Activated effector memory CD4-positive, alpha-beta T cell treated with anti-CD3 and anti-CD28 coated beads, Interleukin-2, amount 50 U/mL, for 16 hours (primary cell): Measurements from ENCODE around the gene CDH8.
"Not testable (repeated sequence)": the region's sequence is repeated elsewhere in the genome, so short reads cannot be mapped to it uniquely, and the experiment has no call there.

Source experiments
- DNase-seq: peaks from one replicate; pipeline ENCODE4 v3.0.0-alpha.2; 2020

The CDH8 gene

DNA sequence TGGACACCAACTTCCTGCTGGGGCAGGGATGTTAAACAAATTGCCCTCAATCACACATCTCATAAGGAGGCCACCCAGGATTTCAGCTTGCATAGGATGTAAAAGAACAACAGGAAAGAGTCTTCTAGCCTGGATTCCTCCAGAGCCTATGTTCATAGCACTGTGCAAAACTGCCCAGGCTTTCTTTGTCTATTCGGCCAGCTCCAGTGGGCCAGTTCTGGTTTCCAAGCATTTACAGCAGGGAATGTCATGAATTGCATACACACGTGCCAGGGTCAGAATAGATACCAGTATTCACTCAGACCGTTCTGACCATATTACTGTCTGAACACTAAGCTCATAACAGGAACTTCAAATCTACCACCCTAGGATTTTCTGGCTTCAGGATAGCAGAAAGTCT lies 273.2 kb downstream of the CDH8 start:
- DNase-seq: no peak

GRCh38 chr16:61730997-61731396 lies 305.2 kb downstream of the CDH8 start:
- DNase-seq: no peak

GRCh38 chr16:61726701-61727100 lies 309.5 kb downstream of the CDH8 start:
- DNase-seq: no peak

GRCh38 chr16:61726125-61726524 lies 310.1 kb downstream of the CDH8 start:
- no peak for DNase-seq

- DNase-seq: no peak
Observed at GRCh38 chr16:61721544-61721943, 314.7 kb downstream of the CDH8 start.

- DNase-seq: no peak
Observed at GRCh38 chr16:61715393-61715792, 320.8 kb downstream of the CDH8 start.

GRCh38 chr16:61713787-61714186 lies 322.5 kb downstream of the CDH8 start:
- no peak for DNase-seq

DNA sequence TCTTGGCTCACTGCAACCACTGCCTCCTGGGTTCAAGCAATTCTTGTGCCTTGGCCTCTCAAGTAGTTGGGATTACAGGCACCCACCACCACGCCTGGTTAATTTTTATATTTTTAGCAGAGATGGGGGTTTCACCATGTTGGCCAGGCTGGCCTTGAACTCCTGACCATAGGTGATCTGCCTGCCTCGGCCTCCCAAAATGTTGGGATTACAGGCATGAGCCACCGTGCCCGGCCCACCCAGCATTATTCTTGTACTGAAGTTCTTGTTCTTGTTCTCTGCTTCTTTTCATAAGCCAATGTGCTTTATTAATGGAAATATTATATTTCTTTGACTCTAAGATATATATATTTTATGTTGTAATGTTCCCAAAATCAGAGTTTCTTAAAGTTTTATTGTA lies 336.6 kb downstream of the CDH8 start:
- not testable (repeated sequence) for DNase-seq

DNA sequence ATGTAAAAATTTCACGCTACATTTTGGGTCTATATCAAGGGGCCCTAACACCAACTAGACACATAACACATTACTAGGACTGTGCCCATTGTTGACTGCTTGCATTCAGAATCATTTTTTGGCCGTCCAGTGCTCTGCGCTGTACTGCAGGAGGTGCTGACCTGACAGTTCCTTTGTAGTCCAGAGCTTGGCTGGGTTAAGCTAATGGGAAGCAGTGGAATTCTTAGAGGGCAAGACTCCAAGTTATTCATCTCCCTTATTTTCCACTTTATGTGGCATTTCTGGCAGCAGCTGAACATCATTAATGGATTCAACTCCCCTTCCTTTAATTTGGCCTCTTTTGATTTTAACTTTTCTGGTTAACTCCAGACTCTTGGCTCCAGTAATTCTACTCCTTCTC lies 351.7 kb downstream of the CDH8 start:
- no peak for DNase-seq

- no peak for DNase-seq
Observed at GRCh38 chr16:61681673-61682072, 354.6 kb downstream of the CDH8 start.

GRCh38 chr16:61681124-61681523 lies 355.1 kb downstream of the CDH8 start:
- no peak for DNase-seq

DNA sequence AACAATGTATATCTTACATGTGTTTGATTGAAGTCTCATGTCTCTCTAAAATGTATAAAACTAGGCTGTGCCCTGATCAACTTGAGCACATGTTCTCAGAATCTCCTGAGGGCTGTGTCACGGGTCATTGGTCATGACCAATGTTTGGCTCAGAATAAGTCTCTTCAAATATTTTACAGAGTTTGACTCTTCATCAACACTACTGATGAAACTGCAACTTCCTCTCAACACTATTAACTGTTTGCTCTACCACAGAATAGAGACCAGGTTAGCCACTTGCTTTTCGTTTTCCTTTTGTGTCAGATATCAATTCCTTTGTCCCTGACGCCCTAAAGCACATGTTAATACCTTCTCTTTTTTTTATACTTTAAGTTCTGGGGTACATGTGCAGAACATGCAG lies 358.1 kb downstream of the CDH8 start:
- DNase-seq: no peak

GRCh38 chr16:61677776-61678175 lies 358.5 kb downstream of the CDH8 start:
- DNase-seq: no peak

- no peak for DNase-seq
Observed at GRCh38 chr16:61676740-61677139, 359.5 kb downstream of the CDH8 start.

GRCh38 chr16:61671161-61671560 lies 365.1 kb downstream of the CDH8 start:
- no peak for DNase-seq

DNA sequence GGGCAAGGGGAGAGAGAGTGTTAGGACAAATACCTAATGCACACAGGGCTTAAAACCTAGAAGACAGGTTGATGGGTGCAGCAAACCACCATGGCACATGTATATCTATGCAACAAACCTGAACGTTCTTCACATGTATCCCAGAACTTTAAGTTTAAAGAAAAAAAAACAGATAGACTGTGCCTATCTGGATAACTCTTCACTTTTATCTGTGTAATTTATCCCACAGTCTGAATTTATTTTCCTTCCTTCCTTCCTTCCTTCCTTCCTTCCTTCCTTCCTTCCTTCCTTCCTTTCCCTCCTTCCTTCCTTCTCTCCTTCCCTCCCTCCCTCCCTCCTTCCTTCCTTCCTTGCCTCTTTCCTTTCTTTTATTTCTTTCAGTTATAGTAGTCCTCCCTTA lies 370.7 kb downstream of the CDH8 start:
- no peak for DNase-seq

DNA sequence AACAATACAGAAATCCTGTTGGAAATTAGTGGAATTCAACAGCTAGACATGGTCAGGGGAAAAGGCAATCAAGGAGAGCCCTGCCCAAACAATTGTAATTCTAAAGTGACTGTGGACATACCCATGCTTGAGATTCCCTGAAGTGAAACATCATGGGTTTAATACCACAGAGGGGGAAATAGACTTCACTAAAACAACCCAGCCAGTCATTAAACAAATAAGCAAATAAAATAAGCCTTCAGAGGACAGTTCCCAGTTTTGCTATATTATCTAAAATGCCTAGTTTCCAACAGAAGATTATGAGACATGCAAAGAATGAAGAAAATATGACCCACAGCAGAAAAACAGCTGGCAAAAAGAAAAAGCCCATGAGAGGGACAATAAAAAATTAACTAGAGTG lies 376.3 kb downstream of the CDH8 start:
- DNase-seq: no peak

DNA sequence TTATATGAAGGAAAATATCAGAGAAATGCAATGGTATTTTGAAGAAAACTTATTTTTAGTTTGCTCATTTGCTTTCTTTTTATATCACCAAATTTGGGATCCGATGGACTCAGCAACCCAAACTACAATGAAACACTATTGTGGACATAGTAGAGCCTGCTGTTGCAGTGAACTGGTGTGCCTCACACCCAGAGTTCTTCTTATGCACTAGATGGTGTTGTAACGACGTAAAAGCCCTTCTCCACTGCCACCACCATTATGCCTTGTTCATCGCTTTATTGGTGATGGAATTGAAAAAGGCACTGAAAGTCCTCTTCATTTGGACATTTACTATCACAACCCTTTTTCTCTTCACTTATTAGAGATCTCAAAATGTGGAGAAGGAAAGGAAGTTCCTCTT lies 381.3 kb downstream of the CDH8 start:
- DNase-seq: no peak

DNA sequence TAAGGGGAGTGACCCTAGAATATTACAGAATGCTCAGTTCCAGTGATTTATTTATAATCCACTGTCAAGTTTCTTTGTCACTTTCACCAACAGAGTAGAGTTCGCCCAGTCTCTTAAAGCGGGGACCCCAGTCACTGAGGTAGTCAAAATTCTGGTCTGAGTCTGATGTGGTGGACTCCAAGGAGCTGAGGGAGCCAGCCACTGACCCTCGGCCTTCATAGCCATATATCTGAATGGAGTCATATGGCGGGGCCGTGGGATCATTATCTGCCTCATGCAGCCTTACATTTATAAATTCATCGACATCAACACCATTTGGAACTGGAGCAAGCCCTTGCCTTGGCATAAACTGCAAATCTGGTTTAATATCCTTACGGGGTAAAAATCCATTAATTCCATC lies 382.7 kb downstream of the CDH8 start:
- DNase-seq: no peak

GRCh38 chr16:61645561-61645960 lies 390.7 kb downstream of the CDH8 start:
- no peak for DNase-seq

DNA sequence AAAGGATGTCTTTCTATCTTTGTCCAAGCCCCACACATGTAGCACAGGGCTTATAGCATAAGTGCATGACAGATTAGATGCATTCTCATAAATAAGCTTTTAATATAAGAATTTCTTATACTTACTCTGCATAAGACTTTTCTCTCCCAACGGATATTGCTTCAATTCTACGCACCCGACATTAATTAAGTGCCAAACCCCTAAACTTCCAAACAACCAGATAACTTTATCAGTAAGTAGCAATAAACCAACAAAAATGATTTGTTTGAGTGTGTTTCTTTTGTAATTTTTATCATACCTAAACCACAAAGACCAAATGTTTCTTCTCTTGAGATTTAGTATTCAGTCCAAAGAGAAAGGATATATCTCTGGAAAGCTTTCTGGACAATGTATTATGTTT lies 391.5 kb downstream of the CDH8 start:
- no peak for DNase-seq

DNA sequence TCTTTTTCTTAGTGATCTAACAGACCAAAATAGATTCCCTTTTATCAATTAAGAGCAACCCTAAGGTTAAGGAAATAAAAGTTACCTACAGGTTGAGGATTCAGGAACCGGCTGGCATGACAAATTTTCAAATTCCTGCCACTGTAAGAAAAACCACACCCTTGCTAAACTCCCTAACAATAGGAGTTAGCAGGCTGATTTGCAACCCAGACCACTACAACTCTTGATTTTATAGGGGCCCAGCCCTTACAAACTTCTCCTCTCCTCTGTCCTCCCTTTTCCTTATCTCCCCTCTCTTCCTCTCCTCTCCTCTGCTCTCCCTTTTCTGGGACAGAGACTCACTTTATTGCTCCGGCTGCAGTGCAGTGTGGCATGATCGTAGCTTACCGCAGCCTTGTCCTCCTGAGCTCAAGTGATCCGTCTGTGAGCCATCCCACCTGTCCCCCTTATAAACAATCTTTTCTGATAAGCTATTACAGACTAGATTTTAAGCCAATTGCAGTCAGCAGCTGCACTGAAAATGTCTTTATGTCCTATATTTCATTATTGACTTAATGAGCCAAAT lies 418.9 kb downstream of the CDH8 start:
- DNase-seq: no peak

GRCh38 chr16:61616088-61616487 lies 420.1 kb downstream of the CDH8 start:
- DNase-seq: no peak

DNA sequence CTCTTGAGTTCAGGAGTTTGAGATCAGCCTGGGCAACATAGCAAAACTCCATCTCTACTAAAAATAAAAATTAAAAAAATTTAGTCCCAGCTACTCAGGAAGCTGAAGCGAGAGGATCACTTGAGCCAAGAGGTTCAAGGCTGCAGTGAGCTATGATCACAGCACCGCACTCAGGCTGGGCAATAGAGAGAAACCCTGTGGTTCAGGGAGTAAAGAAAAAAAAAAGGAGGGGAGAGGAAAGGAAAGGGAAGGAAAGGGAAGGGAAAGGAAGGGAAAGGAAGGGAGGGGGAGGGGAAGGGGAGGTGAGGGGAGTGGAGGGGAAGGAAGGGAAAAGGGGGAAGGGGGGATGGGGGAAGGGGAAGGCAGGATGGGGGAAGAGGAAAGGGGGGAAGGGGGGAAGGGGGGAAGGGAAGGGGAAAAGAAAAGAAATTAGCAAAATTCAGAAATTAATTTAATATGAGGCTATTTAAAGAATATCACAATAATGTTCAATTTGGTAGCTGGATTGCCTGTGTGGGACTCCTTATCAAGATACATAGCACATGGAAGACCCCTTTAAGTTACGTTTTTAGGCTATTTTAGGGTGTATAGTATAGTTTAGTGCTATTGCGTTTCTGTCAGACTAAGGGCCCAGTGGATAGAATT lies 424.3 kb downstream of the CDH8 start:
- DNase-seq: no peak

DNA sequence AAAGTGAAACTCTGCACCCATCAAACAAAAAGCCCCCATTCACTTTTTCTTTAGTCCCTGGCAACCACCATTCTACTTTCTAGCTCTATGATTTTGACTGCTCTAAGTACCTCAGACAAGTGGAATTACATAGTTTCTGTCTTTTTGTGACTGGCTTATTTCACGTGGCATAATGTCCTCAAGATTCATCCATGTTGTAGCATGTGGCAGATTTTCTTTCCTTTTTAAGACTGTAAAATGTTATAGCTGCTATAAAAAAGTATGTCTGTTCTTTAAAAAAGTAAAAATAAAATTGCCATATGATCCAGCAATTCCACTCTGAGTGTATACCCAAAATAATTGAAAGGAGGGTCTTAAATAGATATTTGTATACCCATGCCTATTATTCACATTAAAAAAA lies 429.7 kb downstream of the CDH8 start:
- no peak for DNase-seq
